GM21723 (cell line): ENCODE data around the gene TTLL11.
A peak's percentile ranks its signal among the peaks of the same experiment; 100 is the strongest.
"Not testable (repeated sequence)": the region's sequence is repeated elsewhere in the genome, so short reads cannot be mapped to it uniquely, and the experiment has no call there.

ENCODE experiments used
- ATAC-seq: cut with Tn5 transposase; IDR thresholded peaks from one replicate; pipeline ENCODE4 v1.9.1; 2021; ENCODE audit warnings: mild to moderate bottlenecking, moderate library complexity; ENCODE audit not compliant: unreplicated experiment

TTLL11 gene

DNA sequence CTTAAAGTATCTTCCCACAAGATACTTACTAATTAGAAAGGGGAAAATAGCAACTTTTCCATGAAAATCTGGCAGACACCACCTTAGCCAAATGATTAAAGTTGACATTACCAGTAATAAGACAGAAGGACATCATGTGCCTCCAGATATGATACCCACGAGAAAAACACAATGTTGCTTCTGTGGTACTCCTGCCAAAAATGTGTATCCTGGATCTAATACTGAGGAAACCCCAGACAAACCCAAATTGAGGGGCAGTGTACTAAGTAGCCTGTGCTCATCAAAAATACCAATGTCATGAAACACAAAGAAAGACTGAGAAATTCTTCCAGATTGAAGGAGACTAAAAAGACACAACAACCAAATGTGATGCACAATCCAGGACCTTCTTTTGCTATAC lies 85.3 kb downstream of the TTLL11 start:
- no peak for ATAC-seq

DNA sequence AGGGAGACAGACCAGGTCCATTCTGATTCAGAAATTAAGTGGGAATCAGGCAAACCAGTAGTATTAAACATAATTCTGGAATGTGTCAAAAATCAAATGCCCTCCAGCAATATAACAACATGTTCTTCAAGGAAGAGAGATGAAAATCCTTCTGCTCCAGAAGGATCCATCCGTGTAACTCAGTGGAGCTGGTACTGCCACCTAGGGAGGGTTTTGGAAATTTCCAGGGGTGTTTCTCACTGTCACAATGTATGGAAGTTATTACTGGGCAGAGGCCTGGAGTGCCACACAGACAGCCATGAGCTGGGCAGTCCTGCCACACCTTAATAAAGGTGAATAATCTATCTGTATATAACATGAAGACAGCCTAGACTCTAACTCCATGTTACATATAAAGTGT lies 87.5 kb downstream of the TTLL11 start:
- ATAC-seq: no peak

DNA sequence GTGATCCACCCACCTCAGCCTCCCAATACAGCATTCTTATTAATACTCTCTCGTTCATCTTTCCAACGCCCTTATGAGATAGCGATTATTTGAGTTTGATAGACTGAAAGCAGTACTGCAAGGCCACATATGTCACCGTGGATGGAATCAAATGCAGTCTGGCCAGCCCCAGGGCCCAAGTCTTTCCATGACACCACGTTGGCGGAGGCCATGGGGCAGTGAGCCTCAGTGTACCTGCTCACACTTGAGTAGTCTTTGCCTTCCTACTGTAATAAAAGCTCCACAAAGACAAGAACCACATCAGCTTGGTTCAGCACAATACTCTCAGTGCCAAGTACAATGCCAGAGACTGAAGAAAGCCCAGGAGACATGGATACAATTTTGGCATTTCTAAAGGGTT lies 88.5 kb downstream of the TTLL11 start:
- no peak for ATAC-seq

DNA sequence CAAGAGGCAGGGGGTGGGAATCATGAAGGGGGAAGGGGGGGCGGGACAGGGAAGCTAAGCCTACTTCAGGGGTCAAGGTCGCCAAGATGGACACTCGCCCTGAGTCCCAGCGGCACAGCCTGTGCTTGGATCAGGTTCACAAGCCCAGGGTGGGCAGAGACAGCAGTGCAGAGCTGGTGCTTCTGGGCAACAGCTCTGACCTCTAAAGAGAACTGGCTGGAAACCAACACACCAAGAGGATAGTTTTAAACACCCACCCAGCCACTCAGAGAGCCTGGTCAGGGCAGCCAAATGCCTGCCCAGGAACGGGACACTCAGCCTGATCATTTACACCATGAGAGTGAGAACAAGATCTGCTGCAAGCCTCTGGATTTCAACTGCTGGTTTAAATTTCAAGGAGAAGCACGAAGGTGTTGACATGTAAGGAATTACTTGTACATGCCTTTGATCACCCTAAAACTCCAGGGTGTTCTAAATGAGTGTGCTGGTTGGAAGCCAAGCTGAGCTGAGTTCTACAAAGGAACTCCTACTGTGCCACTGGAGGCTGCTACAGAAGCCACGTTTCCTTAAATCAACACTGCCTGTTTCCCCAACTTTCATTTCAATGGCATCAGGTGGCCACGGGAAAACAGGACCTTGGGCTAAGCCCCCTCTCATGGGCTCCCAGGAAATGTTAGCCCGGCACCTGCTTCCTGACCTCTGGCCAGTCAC lies 91.5 kb downstream of the TTLL11 start:
- no peak for ATAC-seq

DNA sequence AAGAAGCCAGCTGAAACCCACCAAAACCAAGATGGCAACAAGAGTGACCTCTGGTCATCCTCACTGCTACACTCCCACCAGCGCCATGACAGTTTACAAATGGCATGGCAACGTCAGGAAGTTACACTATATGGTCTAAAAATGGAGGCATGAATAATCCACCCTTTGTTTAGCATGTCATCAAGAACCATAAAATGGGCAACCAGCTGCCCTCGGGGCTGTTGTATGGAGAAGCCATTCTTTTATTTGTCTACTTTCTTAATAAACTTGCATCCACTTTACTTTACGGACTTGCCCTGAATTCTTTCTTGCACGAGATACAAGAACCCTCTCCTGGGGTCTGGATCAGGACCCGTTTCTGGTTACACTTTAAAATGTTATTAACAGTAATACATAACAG lies 92.6 kb downstream of the TTLL11 start:
- ATAC-seq: not testable (repeated sequence)

DNA sequence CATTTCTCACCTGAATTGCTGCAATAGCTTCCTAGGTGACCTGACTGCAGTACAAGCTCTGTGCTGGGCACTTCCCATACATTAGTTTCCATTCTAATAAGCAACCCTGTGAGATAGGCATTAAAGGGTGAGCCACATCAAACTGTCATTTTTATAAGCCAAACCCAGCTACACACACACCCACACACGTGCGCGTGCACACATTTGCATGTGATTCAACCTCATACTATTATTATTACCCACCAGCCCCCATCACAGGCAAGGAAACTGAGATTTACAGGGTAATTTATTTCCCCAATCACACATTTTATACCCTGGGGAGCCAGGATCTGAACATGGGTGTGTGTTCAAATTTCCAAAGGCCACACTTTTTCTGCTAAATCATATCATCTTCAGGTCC lies 93.6 kb downstream of the TTLL11 start:
- ATAC-seq: no peak

DNA sequence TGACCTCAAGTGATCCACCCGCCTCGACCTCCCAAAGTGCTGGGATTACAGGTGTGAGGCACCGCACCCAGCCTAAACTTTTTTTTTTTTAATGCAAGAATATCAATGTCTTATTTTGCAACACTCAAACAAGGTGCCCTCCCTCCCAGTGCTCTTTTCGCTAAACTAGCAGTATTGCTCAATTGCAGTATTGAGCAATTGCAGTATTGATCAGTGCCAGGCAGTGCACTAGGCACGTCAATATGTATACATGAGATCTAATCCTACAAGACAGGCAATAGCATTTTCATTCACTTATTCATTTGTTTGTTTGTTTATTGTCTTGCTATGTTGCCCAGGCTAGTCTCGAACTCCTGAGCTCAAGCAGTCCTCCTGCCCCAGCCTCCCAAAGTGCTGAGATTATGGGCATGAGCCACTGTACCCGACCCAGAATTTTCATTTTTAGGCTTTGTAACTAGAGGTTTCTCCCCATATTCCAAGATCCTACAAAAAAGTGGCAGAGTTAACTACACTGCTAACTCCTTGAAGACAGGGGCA lies 94.5 kb downstream of the TTLL11 start:
- ATAC-seq: no peak

DNA sequence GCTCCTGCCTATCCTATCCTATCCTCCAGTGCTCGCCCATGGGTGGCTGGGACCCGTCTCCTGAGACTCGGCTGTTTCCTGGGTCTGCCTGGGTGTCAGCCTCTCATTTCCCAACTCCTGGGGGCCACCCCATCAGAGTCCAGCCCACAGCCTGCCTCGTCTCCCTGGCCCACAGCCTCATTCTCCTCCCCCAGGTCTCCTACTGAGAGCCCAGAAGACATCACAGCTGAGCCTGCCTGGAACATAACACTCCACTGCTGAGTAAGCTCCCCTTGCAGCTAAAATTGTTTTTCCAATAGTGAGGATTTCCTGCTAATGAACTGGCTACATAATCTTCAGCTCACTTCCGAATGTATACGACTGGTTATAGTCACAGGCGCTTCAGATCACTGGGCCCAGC lies 95.3 kb downstream of the TTLL11 start:
- no peak for ATAC-seq

DNA sequence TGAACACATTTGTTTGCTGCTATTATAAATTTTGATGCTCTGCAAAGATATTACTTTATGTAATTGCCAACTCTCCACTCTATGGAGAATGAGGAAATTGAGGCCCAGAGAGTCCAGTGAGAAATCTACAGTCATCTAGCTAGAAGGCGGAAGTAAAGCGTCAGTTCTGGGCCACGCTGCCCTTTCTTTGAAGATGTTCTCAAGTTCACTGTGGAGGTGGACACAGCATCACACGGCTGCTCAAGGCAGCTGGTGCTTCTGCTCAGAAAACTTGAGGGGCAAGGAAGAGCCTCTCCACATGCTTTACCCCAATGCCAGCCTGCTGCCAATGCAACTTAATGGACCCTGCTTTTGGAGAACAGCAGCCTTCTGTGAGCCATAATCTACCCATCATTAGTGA lies 96.3 kb downstream of the TTLL11 start:
- no peak for ATAC-seq

DNA sequence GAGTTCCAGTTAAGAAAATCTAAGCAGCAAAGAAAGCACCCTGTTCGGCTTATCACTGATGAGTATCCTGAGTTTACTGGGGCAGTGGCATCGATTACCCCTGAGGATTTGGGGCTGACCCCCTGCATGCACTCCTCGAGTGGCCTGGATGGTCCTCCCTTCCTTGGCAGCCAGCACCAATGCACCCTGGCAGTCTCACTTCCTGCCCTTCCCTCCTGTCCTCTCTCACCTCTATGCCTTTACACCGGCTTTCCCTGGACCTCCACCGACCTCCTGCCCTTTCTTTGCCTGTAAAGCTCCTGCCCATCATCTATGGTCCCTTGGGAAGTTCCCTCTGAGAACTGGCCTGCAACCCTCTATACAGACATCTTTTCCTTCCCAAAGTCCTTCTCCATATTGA lies 97.1 kb downstream of the TTLL11 start:
- ATAC-seq: no peak

DNA sequence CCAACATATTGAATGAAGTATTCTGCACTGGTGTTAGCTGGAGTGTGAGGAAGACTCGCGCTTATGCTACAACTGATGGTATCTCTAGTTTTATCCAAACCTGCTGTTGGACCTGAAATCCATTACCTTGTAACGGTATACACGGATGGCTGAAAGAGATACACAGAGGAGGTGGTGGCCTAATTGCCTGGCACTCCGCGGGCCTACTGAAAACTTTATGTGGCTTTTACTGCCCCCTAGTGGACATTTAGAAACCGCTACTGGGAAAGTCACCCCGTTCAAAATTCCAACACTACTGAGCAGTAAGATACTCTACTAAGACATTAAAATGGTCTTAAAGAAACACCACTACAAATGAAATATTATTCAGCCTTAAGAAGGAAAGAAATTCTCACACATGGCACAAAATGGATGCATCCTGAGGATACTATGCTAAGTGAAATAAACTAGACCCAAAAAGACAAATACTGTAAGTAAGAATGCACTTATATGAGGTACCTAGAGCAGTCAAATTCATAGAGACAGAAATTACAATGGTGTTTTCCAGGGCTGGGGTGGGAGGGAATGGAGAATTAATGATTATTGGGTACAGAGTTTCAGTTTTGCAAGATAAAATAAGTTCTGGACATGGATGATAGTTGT lies 100.4 kb downstream of the TTLL11 start:
- ATAC-seq: peak; percentile 52

DNA sequence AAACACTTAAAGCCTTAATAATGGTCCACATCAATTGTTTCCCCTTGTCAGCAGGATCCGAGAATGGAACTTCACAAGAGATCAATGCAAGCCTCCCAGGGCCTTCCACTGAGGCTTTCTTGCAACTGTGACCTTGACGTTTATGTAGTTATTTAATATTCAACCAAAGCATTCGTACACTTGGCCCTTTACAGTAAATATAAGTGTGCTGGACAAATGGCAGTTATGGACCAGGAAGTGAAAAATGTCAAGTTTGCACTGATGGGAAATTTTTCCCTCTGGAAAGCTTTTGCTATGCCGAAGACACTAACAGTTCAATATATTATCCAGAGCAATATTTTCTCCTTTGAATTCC lies 101.8 kb downstream of the TTLL11 start:
- no peak for ATAC-seq

DNA sequence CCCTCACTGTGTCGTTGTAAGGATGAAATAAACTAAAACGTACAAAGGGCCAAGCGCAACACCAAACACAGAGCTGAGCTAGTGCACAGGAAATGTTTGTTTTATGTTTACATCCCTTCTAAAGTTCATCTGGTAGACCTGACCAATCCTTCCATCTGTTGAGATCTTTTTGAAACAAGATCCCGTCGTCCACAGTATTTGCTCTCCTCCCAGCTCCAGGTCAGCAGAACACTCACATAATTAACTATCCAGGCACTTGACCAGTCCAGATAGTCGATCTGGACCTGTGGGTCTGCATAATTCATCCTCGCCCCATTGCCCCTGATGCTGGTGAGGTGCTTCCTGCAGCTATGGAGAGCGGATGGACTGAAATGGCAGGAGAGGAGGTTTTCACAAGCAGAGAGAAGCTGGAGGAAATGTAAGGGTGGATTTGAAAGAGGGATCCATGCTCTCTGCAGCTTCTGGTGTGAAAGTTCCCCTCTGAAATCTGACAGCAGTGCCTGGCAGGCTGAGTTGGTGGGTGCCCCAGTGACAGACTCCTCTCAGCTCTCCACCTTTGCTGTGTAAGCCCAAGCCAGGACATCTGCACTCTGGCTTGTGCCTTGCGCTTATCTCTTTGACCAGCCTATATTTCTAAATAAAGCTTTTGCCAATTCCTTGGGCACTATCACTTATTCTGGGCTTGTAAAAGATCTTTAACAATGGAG lies 102.4 kb downstream of the TTLL11 start:
- ATAC-seq: no peak

DNA sequence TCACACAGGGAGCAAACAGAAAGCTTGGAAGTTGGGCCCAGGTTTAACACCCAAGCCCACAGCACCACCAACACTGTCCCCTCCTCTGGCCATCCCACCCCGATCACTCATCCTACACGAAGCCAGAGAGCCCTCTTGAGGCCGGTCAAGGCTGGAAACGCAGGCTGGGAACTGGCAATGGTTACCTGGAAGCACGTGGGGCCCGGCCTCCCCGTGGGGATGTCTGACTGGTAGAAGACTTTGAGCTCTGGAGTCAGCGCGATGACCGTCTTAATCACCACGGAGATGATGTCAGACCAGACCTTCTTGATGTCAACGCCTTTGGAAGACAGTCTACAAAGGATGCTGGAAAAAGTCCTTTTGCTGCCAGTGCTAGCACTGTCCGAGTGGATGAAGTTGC lies 104.1 kb downstream of the TTLL11 start:
- ATAC-seq: no peak

DNA sequence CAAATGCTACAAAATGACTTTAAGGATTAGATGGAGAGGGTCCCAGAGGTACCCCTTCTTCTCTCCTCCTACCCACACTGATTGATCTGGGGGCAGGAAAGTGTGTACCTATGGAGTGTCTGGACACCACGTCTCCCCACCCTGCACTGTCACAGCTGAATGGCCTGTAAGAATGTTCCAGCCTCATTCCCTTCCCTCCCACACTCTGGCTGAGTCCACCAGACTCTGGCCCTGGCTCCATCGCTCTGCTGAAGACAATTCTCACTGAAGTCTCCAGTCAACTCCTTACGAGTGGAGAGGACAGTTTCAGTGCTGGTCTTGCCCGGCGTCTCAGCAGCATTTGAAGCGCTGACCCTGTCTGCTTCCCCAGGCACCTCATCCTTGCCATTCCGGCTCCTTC lies 105.8 kb downstream of the TTLL11 start:
- ATAC-seq: no peak

DNA sequence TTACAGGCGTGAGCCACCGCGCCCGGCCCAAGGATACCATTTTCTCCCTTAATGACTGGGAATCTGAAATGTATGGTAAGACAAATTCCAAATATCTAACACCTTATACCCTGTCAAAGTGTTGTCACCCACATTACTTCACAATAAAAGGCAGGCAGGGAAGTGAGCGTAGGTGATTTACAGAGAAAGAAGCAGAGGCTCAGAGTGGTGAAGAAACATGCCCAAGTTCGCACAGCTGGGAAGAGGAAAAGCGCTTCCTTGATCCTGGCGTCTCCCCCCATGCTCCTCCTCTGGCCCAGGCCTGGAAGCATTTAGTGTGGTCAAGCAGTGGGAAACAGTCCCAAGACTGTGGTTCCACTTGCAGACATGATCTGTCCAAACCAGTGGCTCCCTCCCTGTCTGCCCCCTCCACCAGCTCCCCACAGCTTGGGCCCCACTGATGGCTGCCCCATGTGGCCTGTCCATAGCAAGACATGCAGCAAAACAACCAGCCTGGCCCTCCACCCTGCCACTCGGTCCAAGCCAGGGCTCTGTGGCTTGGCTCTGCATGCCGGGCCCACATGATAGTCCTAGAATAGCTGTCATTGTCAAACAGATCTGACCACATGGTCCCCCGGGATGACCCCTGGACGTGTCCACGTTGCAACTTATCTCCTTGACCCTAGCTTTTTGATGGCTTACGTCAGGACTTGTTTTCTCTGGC lies 107.2 kb downstream of the TTLL11 start:
- ATAC-seq: no peak

DNA sequence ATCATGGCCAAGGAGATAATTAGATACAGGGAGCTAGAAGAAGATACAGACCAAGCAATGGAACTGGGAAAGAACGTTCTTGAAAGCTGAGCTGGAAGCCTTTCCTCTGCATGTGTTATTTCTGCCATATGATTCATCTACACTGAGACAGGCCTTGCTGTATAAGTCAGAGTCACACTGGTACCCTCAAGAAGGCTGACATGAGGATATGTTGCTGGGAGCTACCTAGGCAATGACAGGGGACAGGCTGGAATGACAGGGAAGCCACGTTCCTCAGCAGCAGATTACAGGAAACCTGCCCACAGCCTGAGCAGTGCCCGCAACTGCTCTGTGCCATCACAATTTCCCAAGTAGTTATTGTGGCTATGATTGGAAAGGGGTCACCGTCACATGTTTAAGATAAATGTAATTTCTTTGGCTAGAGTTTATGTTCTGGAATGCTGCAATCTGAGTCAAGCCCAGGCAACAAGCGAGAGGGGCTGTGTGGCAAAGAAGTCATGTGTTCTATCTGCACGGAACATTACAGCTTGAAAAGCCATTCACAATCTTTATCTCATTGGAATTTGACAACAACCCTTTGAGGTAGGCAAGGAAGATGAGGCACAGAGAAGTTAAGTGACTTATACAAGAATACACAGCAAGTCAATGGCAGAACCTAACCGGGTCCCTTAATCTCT lies 108.2 kb downstream of the TTLL11 start:
- no peak for ATAC-seq

DNA sequence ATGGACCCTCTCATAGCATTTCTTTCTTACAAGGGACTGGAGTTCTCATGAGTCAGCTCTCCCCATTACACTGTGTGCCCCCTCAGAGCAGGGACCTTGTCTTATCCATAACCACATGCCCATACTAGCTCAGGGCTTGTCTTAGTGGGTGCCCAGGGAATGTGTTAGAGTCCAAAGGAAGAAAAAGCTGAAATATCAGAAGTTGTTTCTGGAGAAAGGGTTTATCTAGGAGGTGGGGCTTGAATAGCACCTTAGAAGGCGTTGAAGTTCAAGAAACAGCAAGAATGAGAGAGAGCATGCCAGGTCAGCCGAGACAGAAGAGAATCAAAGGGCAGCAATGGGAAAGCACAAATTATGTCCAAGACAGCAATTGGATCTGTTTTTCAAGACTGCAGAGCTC lies 109.4 kb downstream of the TTLL11 start:
- ATAC-seq: no peak

DNA sequence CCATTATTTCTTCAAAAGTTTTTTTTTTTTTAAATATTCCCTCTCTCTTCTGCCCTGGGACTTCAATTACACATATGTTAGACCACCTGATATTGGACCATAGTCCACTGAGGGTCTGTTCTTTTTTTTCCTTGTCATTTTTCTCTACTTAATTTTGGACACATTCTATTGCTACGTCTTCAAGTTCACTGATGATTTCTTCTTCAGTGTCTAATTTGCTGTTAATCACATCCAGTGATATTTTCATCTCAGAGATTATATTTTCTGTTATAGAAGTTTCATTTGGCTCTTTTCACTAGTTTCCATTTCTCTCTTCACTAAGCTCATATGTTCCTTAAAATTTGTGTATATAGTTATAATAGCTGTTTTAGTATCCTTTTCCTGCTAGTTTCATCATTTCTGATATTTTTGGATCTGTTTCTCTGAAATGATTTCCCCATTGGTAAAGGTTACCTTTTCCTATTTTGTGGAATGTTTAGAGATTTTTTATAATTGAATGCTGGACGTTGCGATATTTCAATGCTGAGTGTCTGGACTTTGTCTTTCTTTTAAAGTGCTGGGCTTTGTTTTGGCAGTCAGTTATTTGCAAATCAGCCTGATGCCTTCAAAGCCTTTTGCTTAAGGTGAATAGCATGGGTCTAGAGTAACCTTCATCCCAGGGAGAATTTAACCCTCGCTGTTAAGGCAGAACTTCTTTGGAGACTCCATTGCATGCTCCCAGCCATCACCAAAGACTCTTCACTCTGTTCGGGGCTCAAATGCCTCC lies 111.8 kb downstream of the TTLL11 start:
- ATAC-seq: no peak

DNA sequence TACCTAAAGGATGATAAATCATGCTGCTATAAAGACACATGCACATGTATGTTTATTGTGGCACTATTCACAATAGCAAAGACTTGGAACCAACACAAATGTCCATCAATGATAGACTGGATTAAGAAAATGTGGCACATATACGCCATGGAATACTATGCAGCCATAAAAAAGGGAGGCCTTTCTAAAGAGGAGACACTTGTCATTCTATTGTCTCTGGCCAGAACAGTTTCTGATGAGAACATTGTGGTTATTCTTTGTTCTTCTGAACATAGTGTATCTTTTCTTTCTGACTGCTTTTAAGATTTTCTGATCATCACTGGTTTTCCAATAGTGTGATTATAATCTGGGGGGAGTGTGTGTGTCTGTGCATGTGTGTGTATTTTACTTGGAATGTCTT lies 112.4 kb downstream of the TTLL11 start:
- not testable (repeated sequence) for ATAC-seq
